Neural cell (in vitro differentiated cells): Measurements from ENCODE around the gene PCDHB4. TPM values are rescaled to one million over a fixed set of nuclear protein-coding genes. Genes with fewer than 3 reads are reported as not detected.
"Not testable (repeated sequence)": the region's sequence is repeated elsewhere in the genome, so short reads cannot be mapped to it uniquely, and the experiment has no call there.

Source experiments
- H2AFZ ChIP-seq: fragments of 200-600, 300-800 bp; sonication (generic), shearing (Covaris generic); 2 replicates; pipeline ENCODE4 v1.6.0; 2014; ENCODE audit warnings: low read depth, mild to moderate bottlenecking, antibody characterized with exemption, low read length, moderate library complexity
- H3F3A ChIP-seq: fragments of 200-600 bp; shearing (Covaris generic); 2 replicates; pipeline ENCODE4 v1.6.1; 2016; ENCODE audit warnings: mild to moderate bottlenecking, moderate library complexity, mixed read lengths, antibody characterized with exemption, low read length; ENCODE audit not compliant: insufficient read depth, poor library complexity, severe bottlenecking
- H3K27ac ChIP-seq: fragments of 200-600, 300-800 bp; sonication (generic), shearing (Covaris generic); 2 replicates; pipeline ENCODE4 v1.5.1; 2014; ENCODE audit warnings: mild to moderate bottlenecking, low read length, moderate library complexity
- H3K27me3 ChIP-seq: fragments of 300-800, 200-600 bp; sonication (generic), shearing (Covaris generic); 2 replicates; pipeline ENCODE4 v1.6.0; 2014; ENCODE audit warnings: mild to moderate bottlenecking, low read depth, low read length, moderate library complexity; ENCODE audit not compliant: insufficient read depth
- H3K36me3 ChIP-seq: fragments of 300-800, 200-600 bp; sonication (generic), shearing (Covaris generic); 2 replicates; pipeline ENCODE4 v1.5.1; 2014; ENCODE audit warnings: mild to moderate bottlenecking, antibody characterized with exemption, low read length, moderate library complexity; ENCODE audit not compliant: insufficient read depth
- H3K4me2 ChIP-seq: fragments of 300-800, 200-600 bp; sonication (generic), shearing (Covaris generic); 2 replicates; pipeline ENCODE4 v1.6.0; 2014; ENCODE audit warnings: mild to moderate bottlenecking, low read length
- H3K4me3 ChIP-seq: fragments of 300-800, 200-600 bp; sonication (generic), shearing (Covaris generic); 2 replicates; pipeline ENCODE4 v1.5.1; 2014; ENCODE audit warnings: mild to moderate bottlenecking, low read length, moderate library complexity
- H3K79me2 ChIP-seq: fragments of 200-600 bp; shearing (Covaris generic); replicated peaks from 2 replicates; pipeline ENCODE4 v1.6.0; 2014; ENCODE audit warnings: mild to moderate bottlenecking, low read length, moderate library complexity; ENCODE audit not compliant: insufficient read depth
- H3K9ac ChIP-seq: fragments of 300-800, 200-600 bp; sonication (generic), shearing (Covaris generic); 2 replicates; pipeline ENCODE4 v1.6.1; 2016; ENCODE audit warnings: mild to moderate bottlenecking, low read length, mixed read lengths
- H3K9me2 ChIP-seq: fragments of 200-600 bp; shearing (Covaris generic); 2 replicates; pipeline ENCODE4 v1.6.1; 2016; ENCODE audit warnings: mild to moderate bottlenecking, low read length, mixed read lengths; ENCODE audit not compliant: insufficient read depth
- H3K9me3 ChIP-seq: fragments of 200-600, 300-800 bp; sonication (generic), shearing (Covaris generic); 2 replicates; pipeline ENCODE4 v1.6.1; 2016; ENCODE audit warnings: mild to moderate bottlenecking, mixed run types, low read length, moderate library complexity, mixed read lengths
- H4K20me1 ChIP-seq: fragments of 200-600 bp; shearing (Covaris generic); 2 replicates; pipeline ENCODE4 v1.6.1; 2016; ENCODE audit warnings: mild to moderate bottlenecking, mixed run types; ENCODE audit not compliant: insufficient read depth
- EP300 ChIP-seq: fragments of 450-650 bp; conservative IDR thresholded peaks from 2 replicates; pipeline ENCODE4 v1.6.1; 2014; ENCODE audit warnings: antibody characterized with exemption, mild to moderate bottlenecking, moderate library complexity; ENCODE audit not compliant: poor library complexity, severe bottlenecking
- EZH2 ChIP-seq: fragments of 200-600, 300-800 bp; shearing (Covaris generic), sonication (generic); IDR thresholded peaks from 2 replicates; pipeline ENCODE4 v1.6.1; 2014; ENCODE audit warnings: antibody characterized with exemption, low read length, borderline replicate concordance, mild to moderate bottlenecking; ENCODE audit not compliant: insufficient read depth, poor library complexity, severe bottlenecking
- MXI1 ChIP-seq: fragments of 450-650 bp; conservative IDR thresholded peaks from 2 replicates; pipeline ENCODE4 v1.6.1; 2014; ENCODE audit warnings: antibody characterized with exemption, mild to moderate bottlenecking; ENCODE audit not compliant: poor library complexity, severe bottlenecking
- POLR2AphosphoS5 ChIP-seq: IDR thresholded peaks from 2 replicates; pipeline ENCODE4 v1.6.1; 2012
- RAD21 ChIP-seq: fragments of 450-650 bp; conservative IDR thresholded peaks from 2 replicates; pipeline ENCODE4 v1.6.1; 2014; ENCODE audit warnings: antibody characterized with exemption, mild to moderate bottlenecking, moderate library complexity
- SMC3 ChIP-seq: fragments of 450-650 bp; conservative IDR thresholded peaks from 2 replicates; pipeline ENCODE4 v1.6.1; 2014; ENCODE audit warnings: antibody characterized with exemption, mild to moderate bottlenecking, moderate library complexity; ENCODE audit not compliant: poor library complexity
- TAF1 ChIP-seq: IDR thresholded peaks from 2 replicates; pipeline ENCODE4 v1.6.1; 2012; ENCODE audit warnings: low read depth
- polyA plus RNA-seq: library from polyadenylated mRNA; depleted of rRNA; stranded (reverse); fragments of >200 nt; gene quantifications from 2 replicates; pipeline ENCODE4 v1.2.3, GENCODE V29; 2014
- TF ChIP-seq, protein P1 (sequence below): IDR thresholded peaks from 2 replicates; pipeline ENCODE4 v1.6.1; 2012; ENCODE audit warnings: borderline replicate concordance
- TF ChIP-seq, protein P2 (sequence below): fragments of 450-650 bp; IDR thresholded peaks from 2 replicates; pipeline ENCODE4 v1.5.1; 2014; ENCODE audit warnings: antibody characterized with exemption, mild to moderate bottlenecking, moderate library complexity; ENCODE audit not compliant: poor library complexity, severe bottlenecking

Gene PCDHB4
- polyA plus RNA-seq, 1 donor from 2014 or later = 4.2 TPM

DNA sequence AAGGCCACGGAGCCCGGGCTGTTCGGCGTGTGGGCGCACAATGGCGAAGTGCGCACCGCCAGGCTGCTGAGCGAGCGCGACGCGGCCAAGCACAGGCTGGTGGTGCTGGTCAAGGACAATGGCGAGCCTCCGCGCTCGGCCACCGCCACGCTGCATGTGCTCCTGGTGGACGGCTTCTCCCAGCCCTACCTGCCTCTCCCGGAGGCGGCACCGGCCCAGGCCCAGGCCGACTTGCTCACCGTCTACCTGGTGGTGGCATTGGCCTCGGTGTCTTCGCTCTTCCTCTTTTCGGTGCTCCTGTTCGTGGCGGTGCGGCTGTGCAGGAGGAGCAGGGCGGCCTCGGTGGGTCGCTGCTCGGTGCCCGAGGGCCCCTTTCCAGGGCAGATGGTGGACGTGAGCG, 19.1 kb upstream of the PCDHB4 start:
- not testable (repeated sequence) for H4K20me1 ChIP-seq, H3K9ac ChIP-seq, H3K27me3 ChIP-seq, H3K4me2 ChIP-seq, H3K9me2 ChIP-seq, H3K27ac ChIP-seq, H3F3A ChIP-seq, H3K4me3 ChIP-seq, H2AFZ ChIP-seq
- Histone ChIP-seq H3K36me3 (peaks cover 53% of the 10 kb centered on the region), H3K9me3 (peaks cover 37% of the 10 kb centered on the region), H3K79me2 (peaks cover 64% of the 10 kb centered on the region)

DNA sequence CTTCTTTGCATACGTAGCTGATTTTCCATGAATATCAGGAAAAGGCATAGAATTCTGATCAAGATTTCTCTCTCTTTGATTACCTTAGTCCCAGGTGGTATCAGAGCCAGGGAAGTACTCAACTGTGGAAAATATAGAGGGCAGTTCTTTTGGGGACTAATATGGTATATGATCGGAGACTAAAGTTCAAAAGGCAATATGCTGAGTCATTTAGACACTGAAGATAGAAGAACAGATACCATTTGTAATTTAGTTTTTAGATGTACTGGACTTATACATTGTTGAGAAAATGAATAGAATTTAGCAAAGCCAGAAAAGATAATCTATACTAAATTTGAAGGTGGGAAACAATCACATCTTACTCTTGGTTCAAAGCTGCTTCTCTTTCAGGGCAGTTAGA, 16.3 kb upstream of the PCDHB4 start:
- no peak overlapping the region for H3K9ac ChIP-seq
- no peak overlapping the region for H3K4me2 ChIP-seq
- H3K79me2 ChIP-seq = peaks cover 52% of the 10 kb centered on the region
- no peak overlapping the region for H3K4me3 ChIP-seq
- H3K27ac ChIP-seq = no peak overlapping the region
- H2AFZ ChIP-seq = no peak overlapping the region
- H3K9me2 ChIP-seq = no peaks in the 10 kb centered on the region
- no peaks in the 10 kb centered on the region for H3K27me3 ChIP-seq
- H3K36me3 ChIP-seq = peaks cover 30% of the 10 kb centered on the region
- no peak for TF ChIP-seq SMC3
- TF ChIP-seq POLR2AphosphoS5 = no peak
- TF ChIP-seq, protein P1, sequence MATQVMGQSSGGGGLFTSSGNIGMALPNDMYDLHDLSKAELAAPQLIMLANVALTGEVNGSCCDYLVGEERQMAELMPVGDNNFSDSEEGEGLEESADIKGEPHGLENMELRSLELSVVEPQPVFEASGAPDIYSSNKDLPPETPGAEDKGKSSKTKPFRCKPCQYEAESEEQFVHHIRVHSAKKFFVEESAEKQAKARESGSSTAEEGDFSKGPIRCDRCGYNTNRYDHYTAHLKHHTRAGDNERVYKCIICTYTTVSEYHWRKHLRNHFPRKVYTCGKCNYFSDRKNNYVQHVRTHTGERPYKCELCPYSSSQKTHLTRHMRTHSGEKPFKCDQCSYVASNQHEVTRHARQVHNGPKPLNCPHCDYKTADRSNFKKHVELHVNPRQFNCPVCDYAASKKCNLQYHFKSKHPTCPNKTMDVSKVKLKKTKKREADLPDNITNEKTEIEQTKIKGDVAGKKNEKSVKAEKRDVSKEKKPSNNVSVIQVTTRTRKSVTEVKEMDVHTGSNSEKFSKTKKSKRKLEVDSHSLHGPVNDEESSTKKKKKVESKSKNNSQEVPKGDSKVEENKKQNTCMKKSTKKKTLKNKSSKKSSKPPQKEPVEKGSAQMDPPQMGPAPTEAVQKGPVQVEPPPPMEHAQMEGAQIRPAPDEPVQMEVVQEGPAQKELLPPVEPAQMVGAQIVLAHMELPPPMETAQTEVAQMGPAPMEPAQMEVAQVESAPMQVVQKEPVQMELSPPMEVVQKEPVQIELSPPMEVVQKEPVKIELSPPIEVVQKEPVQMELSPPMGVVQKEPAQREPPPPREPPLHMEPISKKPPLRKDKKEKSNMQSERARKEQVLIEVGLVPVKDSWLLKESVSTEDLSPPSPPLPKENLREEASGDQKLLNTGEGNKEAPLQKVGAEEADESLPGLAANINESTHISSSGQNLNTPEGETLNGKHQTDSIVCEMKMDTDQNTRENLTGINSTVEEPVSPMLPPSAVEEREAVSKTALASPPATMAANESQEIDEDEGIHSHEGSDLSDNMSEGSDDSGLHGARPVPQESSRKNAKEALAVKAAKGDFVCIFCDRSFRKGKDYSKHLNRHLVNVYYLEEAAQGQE = no peak
- no peak for TF ChIP-seq MXI1
- TF ChIP-seq TAF1 = no peak
- TF ChIP-seq RAD21 = no peak
- TF ChIP-seq EP300 = no peak
- TF ChIP-seq, protein P2, sequence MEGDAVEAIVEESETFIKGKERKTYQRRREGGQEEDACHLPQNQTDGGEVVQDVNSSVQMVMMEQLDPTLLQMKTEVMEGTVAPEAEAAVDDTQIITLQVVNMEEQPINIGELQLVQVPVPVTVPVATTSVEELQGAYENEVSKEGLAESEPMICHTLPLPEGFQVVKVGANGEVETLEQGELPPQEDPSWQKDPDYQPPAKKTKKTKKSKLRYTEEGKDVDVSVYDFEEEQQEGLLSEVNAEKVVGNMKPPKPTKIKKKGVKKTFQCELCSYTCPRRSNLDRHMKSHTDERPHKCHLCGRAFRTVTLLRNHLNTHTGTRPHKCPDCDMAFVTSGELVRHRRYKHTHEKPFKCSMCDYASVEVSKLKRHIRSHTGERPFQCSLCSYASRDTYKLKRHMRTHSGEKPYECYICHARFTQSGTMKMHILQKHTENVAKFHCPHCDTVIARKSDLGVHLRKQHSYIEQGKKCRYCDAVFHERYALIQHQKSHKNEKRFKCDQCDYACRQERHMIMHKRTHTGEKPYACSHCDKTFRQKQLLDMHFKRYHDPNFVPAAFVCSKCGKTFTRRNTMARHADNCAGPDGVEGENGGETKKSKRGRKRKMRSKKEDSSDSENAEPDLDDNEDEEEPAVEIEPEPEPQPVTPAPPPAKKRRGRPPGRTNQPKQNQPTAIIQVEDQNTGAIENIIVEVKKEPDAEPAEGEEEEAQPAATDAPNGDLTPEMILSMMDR = no peak
- no peak for TF ChIP-seq EZH2
- no peaks in the 10 kb centered on the region for H4K20me1 ChIP-seq
- peaks cover 41% of the 10 kb centered on the region for H3K9me3 ChIP-seq
- H3F3A ChIP-seq = no peaks in the 10 kb centered on the region

DNA sequence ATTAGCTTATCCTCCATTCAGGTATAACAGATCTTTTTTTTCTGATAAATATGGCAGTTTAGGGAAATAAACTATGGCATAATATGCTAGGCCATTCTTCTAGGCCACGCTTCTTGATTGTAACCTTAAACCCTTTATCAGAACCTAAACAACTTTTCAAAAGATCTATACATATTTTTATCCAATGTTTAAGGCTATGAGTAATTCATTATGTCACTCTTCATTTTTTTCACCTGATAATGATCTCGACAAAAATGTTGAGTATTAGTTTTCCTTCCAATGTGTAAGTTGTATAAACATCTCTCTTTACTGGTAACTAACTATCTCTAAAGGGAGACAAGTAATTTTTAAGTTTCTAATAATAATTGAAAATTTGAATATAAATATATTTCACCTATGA, 2.4 kb upstream of the PCDHB4 start:
- Histone ChIP-seq H3K27ac (no peak overlapping the region), H3K4me2 (no peak overlapping the region), H3K27me3 (no peaks in the 10 kb centered on the region), H3K79me2 (peaks cover 27% of the 10 kb centered on the region), H3K9me3 (peaks cover 21% of the 10 kb centered on the region), H3F3A (no peaks in the 10 kb centered on the region), H3K9ac (no peak overlapping the region), H2AFZ (no peak overlapping the region), H4K20me1 (no peaks in the 10 kb centered on the region), H3K4me3 (no peak overlapping the region), H3K9me2 (no peaks in the 10 kb centered on the region), H3K36me3 (no peaks in the 10 kb centered on the region)
- TF ChIP-seq SMC3 (no peak), EZH2 (no peak), MXI1 (no peak), POLR2AphosphoS5 (no peak), RAD21 (no peak), TAF1 (no peak)
- TF ChIP-seq, protein P2 = no peak
- TF ChIP-seq, protein P1 = no peak
